ENCODE results near the gene NFIC. TPM values are rescaled to one million over a fixed set of nuclear protein-coding genes. Genes with fewer than 3 reads are reported as not detected.

Gene NFIC
- polyA plus RNA-seq, 3 donors: 57.8 to 87.3 (median 81.7) TPM

DNA sequence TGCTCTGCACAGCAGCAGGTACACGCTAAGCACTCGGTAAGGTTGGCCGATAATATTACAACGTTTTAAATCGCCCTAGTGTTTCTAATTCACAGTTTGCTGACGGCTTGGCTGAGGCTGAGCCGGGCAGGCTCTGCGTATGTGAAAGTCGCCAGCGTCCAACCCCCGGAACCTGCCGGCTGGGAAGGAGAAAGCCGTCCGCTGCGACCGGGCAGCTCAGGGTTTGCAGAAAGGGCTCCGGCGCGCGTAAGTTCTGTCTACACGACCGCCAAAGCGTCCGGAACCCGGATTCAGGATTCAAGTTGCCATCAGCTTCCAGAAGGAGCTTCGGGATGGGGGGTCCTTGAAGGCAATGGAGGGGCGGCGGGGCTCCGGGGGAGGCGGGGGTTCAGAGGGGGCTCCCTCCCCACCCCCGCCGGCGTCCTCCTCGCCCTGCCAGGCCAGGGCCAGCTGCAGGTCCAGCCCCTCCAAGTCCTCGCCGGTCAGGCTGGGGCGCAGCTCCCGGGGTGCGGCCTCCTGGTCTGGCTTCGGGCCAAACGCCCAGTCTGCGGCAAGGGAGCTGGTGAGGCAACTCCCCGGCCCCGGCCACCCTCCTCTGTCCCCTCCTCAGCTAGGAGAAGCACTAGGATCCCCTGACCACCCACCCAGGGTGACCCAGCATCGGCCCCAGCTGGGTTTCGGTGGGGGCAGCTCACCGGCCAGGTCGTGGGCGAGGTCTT lies 116.3 kb downstream of the NFIC start:
- 66 to 75% (median 67%) methylated on average over 49 of the region's 49 CpGs for WGBS, 3 donors
- H3K27ac ChIP-seq (ENCODE audit: low read depth, low read length): no peak overlapping the region

DNA sequence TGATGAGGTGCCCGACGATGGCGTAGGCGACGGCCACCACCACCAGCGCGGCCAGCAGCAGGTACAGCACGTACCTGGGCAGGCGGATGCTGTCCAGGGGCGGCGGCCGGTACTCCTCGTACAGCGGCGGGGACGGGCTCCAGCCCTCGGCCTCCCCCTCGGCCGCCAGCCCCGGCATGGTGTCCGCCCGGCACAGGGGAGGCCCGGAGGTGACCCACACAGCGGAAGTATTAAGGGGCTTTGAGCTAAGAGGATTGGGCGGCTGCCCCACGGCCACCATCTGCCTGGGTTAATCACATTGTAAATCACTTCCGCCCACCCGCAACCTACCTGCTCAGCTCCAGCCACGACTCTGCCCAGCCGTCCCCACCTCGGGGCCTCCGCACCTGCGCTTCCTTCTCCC lies 116.8 kb downstream of the NFIC start, which contains the start of gene SMIM44:
SMIM44 (minus strand) TSS at position 216 of the 403 bp plus-strand sequence; CDS start at position 178, 38 bp downstream.
- no peak within 1 kb of the TSS for H3K27ac ChIP-seq (ENCODE audit: low read depth, low read length)

GRCh38 chr19:3491396-3492119 lies 125.2 kb downstream of the NFIC start:
- WGBS, 3 donors: 90 to 96% (median 94%) methylated on average over 52 to 55 of the region's 55 CpGs
- H3K27ac ChIP-seq (ENCODE audit: low read depth, low read length): no peak overlapping the region

More for the DNA sequence above, 116.8 kb downstream of the NFIC start, which contains the start of gene SMIM44:
- WGBS, 3 donors: 66 to 81% (median 73%) methylated on average over 22 to 33 of the region's 33 CpGs

DNA sequence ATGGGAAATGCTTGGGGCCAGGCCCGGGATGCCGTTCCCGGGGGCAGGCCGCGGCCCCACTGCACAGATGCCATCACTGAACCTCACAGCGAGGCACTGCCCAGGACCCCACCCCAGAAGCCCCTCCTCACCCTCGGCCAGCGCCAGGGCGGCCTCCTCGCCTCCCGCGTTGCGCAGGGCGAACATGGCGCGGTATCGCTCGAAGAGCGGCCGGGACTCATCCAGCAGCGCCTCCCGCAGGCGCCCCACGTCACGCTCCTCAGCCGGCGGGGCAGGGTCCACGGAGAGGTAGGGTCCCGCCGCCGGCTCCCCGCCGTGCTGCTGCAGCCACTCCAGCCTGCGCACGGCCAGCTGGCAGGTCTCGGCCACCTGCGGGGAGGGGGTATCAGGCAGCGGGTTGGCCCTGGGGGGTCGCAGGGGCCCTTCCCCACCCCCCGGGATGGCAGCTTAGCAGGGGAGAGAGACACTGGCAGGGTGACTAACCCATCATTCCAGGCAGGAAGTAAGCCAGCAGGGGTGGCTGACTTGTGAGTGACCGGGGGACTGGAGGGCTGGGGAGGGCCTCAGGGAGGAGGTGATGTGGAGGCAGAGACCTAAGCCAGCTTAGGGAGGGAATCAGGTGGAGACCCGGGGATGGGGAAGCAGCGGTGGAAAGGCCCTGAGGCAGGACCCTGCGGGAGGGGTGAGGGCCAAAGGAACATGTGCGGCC lies 125.9 kb downstream of the NFIC start:
- WGBS, 3 donors: 94 to 96% (median 95%) methylated on average over 39 to 45 of the region's 45 CpGs
- H3K27ac ChIP-seq (ENCODE audit: low read depth, low read length): no peak overlapping the region

DNA sequence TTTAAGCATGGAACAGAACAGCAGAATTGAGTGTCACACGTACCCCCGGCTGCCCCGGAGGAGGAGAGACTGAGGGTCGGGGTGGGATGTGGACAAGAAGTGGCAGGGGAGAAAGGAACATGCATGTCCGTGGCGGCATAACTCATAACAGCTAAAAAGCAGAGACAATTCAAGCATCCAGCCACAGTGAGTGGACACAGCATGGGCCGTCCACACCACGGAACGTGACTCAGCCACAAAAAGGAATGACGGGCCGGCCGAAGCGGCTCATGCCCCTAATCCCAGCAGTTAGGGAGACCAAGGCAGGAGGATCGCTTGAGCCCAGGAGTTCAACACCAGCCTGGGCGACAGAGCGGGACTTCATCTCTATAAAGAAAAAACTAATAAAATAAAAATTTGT lies 126.5 kb downstream of the NFIC start:
- WGBS, 3 donors: 92 to 96% (median 93%) methylated on average over 16 of the region's 16 CpGs
- H3K27ac ChIP-seq (ENCODE audit: low read depth, low read length): no peak overlapping the region

GRCh38 chr19:3493651-3494050 lies 127.3 kb downstream of the NFIC start:
- H3K27ac ChIP-seq (ENCODE audit: low read depth, low read length): no peak overlapping the region
- WGBS, 3 donors: 93 to 95% (median 94%) methylated on average over 14 of the region's 14 CpGs

- 81 to 83% (median 81%) methylated on average over 15 of the region's 15 CpGs for WGBS, 3 donors
- H3K27ac ChIP-seq (ENCODE audit: low read depth, low read length): no peak overlapping the region
Observed at GRCh38 chr19:3494051-3494450, 127.7 kb downstream of the NFIC start.

DNA sequence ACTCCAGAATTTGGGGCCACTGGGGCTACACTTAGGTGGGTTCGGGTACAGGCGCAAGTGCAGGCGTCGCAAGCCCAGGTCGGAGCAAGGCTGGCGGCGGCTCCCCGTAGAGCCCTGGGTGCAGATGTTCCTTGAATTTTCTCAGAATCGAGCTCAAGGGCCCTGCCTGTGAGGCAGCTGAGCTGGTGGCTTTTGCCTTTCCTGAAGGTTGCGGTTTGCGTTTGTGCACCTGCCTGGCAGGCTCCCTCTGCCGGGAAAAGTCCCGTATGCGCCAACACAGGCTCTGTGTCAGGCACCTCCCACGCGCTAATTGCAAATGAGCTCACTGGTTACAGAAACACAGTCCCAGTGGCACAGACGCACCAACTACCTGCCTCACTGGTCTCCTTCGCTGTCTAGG lies 128.2 kb downstream of the NFIC start:
- H3K27ac ChIP-seq (ENCODE audit: low read depth, low read length): no peak overlapping the region
- 90 to 92% (median 91%) methylated on average over 18 of the region's 18 CpGs for WGBS, 3 donors

DNA sequence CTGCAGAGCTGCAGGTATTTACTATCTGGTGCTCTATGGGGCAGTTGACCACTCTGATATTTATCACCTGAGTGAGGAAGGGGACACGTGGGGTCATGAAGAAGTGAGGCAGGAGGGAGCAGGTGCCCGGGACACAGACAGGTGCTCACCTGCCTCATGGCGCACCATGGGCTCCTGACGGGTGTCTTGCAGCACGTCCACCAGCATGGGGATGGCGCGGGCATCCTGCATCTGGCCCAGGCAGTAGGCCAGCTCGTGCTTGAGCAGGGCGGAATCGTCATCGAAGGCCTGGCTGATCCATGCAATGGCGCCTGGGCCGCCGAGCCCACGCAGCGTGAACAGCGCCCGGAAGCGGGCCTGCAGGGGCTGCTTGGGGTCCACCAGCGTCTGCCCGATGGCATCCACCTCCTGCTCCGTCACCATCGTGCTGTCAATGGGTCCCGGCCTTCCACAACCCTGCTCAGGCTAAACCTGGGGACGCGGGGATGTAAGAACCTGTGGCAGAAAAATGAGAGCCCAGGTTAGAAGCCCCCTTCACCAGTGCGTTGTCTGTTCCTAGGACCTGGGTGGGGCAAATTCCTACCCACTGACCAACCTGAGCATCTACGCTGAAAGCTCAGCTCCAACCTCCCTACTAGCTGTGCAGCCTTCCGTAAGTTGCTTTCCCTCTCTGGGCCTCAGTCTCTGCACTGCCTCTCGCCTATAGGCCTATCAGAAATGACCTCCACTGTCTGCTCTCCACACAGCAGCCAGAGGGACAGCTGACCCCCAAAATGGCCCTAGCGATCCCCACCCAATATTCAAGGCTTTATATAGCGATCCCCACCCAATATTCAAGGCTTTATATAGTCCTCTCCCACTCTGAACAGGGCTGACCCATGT lies 130.2 kb downstream of the NFIC start:
- H3K27ac ChIP-seq (ENCODE audit: low read depth, low read length): no peak overlapping the region
- WGBS, 3 donors: 96 to 97% (median 96%) methylated on average over 32 of the region's 32 CpGs

GRCh38 chr19:3497757-3498520 lies 131.6 kb downstream of the NFIC start:
- H3K27ac ChIP-seq (ENCODE audit: low read depth, low read length): no peak overlapping the region
- WGBS, 3 donors: 92 to 97% (median 92%) methylated on average over 5 of the region's 5 CpGs

DNA sequence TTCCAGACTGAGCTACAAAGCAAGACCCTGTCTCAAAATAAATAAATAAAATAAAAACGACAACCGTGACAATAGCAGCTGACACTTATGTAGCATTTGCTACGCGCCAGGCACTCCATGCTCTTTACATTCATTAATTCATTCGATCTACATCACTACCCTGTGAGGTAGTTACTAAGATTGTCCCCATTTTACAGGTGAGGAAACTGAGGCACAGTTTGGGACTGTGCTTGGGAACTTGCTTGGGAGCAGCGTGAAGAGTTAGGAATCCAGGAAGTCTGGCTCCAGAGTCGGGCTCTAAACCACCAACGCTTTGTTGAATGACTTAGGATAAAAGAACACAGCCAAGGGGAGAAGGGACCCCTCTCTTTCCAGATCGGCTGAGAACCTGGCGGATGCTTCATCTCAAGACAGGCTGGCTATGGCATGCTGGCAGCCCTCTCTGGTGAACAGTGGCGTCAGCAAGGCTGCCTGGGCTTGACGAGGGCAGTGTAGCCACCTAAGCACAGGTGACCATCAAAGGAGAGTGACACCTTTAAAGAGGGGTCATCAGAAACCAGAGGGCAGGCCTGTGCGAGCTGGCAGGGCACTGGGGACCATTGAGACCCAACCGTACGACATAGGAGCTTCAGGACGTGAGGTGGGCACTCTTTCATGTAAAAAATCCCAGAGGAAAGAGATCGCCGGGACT lies 133.5 kb downstream of the NFIC start:
- 17 to 26% (median 23%) methylated on average over 18 of the region's 18 CpGs for WGBS, 3 donors
- no peak overlapping the region for H3K27ac ChIP-seq (ENCODE audit: low read depth, low read length)

- WGBS, 3 donors: 0 to 1% (median 0%) methylated on average over 50 to 52 of the region's 52 CpGs
- H3K27ac ChIP-seq (ENCODE audit: low read depth, low read length): peak within 1 kb of the TSS; percentile 32
Observed at GRCh38 chr19:3500429-3501101, 134.2 kb downstream of the NFIC start, which contains the start of gene DOHH. DOHH (minus strand) TSS chr19:3500674; CDS start chr19:3496814, 3,860 bp downstream.

DNA sequence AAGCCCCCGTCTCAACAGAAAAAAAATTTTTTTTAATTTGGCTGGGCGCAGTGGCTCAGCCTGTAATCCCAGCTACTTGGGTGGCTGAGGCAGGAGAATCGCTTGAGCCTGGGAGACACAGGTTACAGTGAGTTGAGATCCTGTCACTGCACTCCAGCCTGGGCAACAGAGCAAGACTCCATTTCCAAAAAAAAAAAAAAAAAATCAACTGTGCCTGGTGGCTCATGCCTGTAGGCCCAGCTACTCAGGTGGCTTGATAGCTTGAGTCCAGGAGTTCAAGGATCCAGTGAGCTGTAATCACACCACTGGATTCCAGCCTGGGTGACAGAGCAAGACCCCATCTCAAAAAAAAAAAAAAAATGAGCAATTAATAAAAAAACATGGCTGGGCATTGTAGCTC lies 135.4 kb downstream of the NFIC start:
- WGBS, 3 donors: 81 to 89% (median 87%) methylated on average over 3 of the region's 3 CpGs
- H3K27ac ChIP-seq (ENCODE audit: low read depth, low read length): no peak overlapping the region

DNA sequence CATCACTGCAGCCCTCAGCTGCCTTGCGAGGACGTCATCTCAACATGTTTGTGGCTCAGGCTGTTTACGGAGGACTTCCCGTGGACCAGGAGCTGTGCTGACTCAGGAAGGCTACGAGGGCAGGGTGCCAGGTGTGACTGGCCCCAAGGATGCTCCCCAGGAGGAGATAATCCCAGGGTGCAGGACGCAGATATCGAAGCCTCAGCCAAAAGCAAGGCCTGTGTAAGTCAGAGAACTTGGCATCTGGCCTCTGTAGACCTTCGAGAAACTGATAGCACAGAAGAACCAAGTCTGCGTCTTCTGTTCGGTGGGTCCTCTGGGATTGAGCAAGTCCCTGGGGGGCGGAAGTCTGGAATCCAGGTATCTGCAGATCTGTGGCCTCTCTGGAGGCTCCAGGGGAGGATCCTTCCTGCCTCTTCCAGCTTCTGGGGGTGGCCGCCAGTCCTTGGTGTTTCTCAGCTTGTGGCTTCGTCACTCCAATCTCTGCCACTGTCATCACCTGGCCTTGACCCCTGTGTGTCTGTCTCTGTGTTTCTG lies 136.7 kb downstream of the NFIC start:
- H3K27ac ChIP-seq (ENCODE audit: low read depth, low read length): no peak overlapping the region
- WGBS, 3 donors: 76 to 84% (median 83%) methylated on average over 13 of the region's 13 CpGs

GRCh38 chr19:3504735-3505134 lies 138.4 kb downstream of the NFIC start:
- 68 to 80% (median 78%) methylated on average over 5 of the region's 5 CpGs for WGBS, 3 donors
- no peak overlapping the region for H3K27ac ChIP-seq (ENCODE audit: low read depth, low read length)
